Mucosa of descending colon (tissue), 3 donors: ENCODE measurements around the gene ZBTB7C. TPM values are rescaled to one million over a fixed set of nuclear protein-coding genes. Genes with fewer than 3 reads are reported as not detected.

Experiments used
- ATAC-seq: fragments of 200-7000 bp; cut with Tn5 transposase; one replicate; pipeline ENCODE4 v1.9.1; 2020; ENCODE audit warnings: mild to moderate bottlenecking, moderate library complexity
- DNase-seq, 3 donors: peaks; one replicate each; pipeline ENCODE4 v3.0.0-alpha.2; 2020
- H3K36me3 ChIP-seq: fragments of 200-600 bp; one replicate; pipeline ENCODE4 v1.8.0; 2021; ENCODE audit warnings: low read depth, mild to moderate bottlenecking
- H3K4me1 ChIP-seq: fragments of 200-600 bp; one replicate; pipeline ENCODE4 v1.8.0; 2021; ENCODE audit warnings: low read depth, mild to moderate bottlenecking
- H3K4me3 ChIP-seq: fragments of 200-600 bp; one replicate; pipeline ENCODE4 v1.8.0; 2021; ENCODE audit warnings: mild to moderate bottlenecking
- H3K9me3 ChIP-seq: fragments of 200-600 bp; one replicate; pipeline ENCODE4 v1.8.0; 2021; ENCODE audit warnings: mild to moderate bottlenecking
- intact Hi-C, 2 donors: fragments of 100-400 bp; cut with DNase I in 1 of 2; cut with micrococcal nuclease in 1 of 2; formaldehyde crosslinking; loops; one replicate each; pipeline versions ENCODE4 v1.11.0 to v1.11.1; 2022; cut with DNase I, micrococcal nuclease
- total RNA-seq, 3 donors: library from RNA; stranded (reverse); fragmentation: NEBNext Ultra II Directional in 2 of 3; extraction: Animal tissue kit (Norgen Biotek cat#: 25700) in 2 of 3; gene quantifications; one replicate each; pipeline versions ENCODE4 v1.2.1 to v1.2.4, GENCODE V29; 2021 to 2023
- TF ChIP-seq, protein P1 (sequence below): fragments of 200-600 bp; IDR thresholded peaks from one replicate; pipeline ENCODE4 v1.8.0; 2022; ENCODE audit warnings: antibody characterized with exemption, mild to moderate bottlenecking
- donor health status: DM: no; HTN: no; CAD: no; lungs with moderate emphysema.
- donor health status: DM: no; HTN: no; CAD: no.
- donor health status: DM: no; HTN: yes; CAD: no.

ZBTB7C gene
- total RNA-seq, 3 donors from 2014 or later: 20.8 to 56.6 (median 38.2) TPM

DNA sequence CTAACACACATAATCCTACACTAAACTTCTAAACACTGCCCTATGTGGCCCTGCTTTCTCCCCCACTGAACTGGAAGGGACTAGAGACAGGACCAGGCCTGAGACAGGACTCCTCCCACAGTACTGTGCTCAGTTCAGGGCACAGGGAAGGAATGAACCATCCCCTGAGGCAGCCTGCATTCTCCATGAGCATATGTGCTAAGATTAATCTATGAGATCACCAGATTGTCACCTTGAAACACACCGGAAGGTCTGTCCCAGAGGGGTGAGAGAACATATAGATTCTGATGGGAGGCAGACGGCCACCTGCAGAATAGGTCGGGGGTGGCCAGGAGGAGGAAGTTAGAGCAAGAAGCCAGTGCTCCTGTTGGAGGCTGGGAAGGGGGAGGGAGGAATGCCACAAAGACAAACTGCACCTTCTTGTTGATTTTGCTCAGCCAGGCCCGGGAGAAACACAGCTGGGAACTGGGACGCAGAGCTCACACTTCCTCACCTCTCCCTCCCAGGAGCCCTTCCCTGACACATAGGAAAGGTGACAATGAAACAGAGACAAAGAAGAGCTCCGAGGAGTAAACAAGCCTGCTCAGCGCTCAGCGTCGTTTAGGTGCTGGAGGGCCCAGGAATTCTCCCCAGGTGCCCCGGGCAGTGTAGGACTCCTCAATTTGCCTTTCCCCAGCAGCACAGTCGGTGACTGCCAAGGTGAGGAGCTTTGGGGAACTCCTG lies 52.1 kb downstream of the ZBTB7C start:
- ATAC-seq (peak; percentile 56), DNase-seq (peak in 1 of 3 donors; percentile 18)
- Histone ChIP-seq H3K36me3 (no peaks in the 10 kb centered on the region), H3K4me1 (no peaks in the 10 kb centered on the region), H3K4me3 (no peak overlapping the region), H3K9me3 (no peaks in the 10 kb centered on the region)
- intact Hi-C loops: no loop called here
- TF ChIP-seq, protein P1, sequence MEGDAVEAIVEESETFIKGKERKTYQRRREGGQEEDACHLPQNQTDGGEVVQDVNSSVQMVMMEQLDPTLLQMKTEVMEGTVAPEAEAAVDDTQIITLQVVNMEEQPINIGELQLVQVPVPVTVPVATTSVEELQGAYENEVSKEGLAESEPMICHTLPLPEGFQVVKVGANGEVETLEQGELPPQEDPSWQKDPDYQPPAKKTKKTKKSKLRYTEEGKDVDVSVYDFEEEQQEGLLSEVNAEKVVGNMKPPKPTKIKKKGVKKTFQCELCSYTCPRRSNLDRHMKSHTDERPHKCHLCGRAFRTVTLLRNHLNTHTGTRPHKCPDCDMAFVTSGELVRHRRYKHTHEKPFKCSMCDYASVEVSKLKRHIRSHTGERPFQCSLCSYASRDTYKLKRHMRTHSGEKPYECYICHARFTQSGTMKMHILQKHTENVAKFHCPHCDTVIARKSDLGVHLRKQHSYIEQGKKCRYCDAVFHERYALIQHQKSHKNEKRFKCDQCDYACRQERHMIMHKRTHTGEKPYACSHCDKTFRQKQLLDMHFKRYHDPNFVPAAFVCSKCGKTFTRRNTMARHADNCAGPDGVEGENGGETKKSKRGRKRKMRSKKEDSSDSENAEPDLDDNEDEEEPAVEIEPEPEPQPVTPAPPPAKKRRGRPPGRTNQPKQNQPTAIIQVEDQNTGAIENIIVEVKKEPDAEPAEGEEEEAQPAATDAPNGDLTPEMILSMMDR: no peak

DNA sequence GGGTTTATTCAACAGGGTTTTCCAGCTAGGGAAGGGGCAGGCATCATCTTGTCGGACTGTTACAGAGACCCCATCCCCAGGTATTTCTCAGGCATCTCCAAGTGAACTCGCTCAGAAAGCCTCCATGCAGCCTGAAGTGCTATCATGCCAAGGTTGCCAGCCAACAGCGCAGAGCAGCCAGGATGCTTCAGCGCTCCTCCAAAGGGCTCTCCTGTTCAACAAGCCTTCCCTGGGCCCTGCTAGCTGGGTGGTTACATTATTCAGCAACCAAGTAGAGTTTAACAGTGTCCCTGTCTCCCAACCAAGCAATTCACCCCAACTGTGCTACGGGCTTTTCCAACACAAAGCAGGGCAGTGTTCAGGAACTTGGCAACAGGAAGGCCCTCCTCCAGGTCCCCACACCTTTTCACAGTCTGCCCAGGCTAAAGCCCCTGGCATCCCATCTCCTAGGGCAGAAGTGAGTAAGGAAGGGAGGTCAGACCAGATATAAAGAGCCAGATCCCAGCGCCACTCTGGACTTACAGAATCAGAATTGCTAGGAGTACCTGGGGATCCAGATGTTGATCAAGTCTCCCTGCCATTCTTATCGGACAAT lies 52.9 kb downstream of the ZBTB7C start:
- intact Hi-C loops: no loop called here
- DNase-seq (no peak), ATAC-seq (no peak)
- Histone ChIP-seq H3K4me3 (no peak overlapping the region), H3K36me3 (no peaks in the 10 kb centered on the region), H3K4me1 (no peaks in the 10 kb centered on the region), H3K9me3 (no peaks in the 10 kb centered on the region)
- TF ChIP-seq, protein P1: no peak

DNA sequence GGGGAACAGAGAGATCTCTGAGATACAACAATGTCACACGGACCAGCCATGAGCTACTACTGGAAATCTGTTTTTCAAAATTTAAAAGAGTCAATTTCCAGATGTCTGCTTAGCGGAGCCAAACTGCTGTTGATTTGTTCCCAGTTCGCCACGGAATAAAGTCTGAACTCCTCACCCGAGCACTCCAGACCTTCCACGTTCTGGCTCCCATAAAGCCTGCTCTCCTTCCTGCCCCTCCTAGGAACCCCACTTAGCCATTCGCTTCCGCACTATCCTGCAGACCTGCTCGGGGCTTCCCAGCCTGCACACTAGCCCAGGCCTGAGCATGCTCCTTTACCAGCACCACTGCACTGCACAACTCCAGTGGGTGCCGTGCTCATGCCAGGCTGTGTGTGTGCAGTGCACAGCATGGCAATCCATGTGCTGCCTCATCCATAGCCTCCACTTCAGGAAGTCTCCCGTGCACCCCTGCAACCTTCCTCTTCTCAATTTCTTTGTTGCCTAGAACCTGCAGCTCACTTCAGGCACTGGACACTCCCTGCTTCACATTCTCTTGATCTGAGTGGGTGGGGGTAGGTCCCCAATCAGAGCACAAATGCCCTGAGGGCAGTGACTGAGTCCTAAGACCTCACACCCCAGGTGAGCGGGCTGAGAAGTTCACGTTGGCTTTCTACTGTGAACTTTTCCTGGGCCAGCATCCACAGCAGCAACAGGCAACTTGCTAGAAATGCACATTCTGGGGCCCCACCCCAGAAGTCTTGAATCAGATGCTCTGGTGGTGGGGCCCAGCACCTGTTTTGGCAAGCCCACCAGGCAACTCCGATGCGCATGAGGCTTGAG lies 53.7 kb downstream of the ZBTB7C start:
- intact Hi-C loops: no loop called here
- TF ChIP-seq, protein P1: no peak
- ATAC-seq (no peak), DNase-seq (no peak)
- H3K4me3 ChIP-seq: no peak overlapping the region
- no peaks in the 10 kb centered on the region for H3K9me3 ChIP-seq
- H3K4me1 ChIP-seq: no peaks in the 10 kb centered on the region
- H3K36me3 ChIP-seq: no peaks in the 10 kb centered on the region

DNA sequence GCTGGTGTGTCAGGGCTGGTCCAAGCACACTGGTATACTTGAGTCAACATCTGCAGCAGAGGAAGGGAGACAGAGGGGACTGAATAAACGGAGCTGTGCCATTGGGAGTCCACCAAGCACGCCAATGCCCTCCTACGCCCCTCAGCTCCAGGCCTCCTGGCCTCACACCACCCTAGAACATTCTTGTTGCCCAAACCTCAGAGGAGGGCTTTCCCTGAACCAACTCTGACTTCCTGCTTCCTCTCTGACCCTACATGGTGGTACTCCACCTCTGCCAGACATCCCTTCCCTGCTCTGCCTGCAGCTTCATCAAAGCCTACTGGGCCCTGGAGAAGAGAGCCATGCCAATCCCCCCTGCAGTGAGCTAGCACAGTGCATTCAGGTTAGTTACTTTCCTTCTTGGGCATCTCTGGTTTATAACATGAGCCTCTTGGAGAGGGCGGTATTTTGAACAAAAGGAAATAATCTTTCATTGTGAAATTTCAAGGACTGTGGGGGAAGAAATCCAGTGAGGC lies 54.4 kb downstream of the ZBTB7C start:
- TF ChIP-seq, protein P1: no peak
- no peak for ATAC-seq
- Histone ChIP-seq H3K4me1 (no peaks in the 10 kb centered on the region), H3K4me3 (no peak overlapping the region), H3K36me3 (no peaks in the 10 kb centered on the region), H3K9me3 (no peaks in the 10 kb centered on the region)
- DNase-seq: no peak
- intact Hi-C loops: no loop called here

DNA sequence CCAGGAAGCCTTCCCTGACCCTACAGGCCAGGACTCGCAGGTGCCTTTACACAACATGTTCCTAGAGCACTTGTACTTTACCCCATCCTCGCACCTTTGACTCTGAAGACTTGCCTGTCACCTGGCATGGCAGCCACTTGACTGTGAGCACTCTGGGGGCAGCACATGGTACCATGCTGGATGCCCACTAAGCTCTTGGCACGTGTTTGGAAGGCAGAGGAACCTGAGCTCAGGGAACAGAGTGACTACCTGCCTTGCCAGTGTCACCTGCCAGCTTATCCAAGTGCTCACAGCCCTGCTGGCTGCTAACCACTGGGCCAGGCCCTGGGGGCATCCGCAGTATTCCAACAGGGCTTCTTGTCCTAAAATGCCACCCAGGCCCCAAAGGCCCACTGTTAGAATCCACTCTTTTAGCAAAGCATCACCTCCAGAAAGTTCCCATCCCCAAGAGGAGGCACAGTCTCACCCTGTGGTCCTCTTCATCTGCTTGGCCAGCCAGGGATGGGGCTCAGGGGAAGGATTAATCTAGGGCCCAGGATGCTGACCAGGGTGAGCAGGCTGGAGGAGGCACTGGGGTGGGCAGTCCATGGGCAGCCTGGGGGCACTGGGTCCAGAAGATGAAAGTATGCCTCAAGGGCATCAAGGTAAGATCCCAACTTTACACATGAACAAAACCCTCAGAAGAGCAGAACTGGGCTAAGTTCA lies 57.0 kb downstream of the ZBTB7C start:
- DNase-seq (no peak), ATAC-seq (no peak)
- Histone ChIP-seq H3K4me1 (no peaks in the 10 kb centered on the region), H3K4me3 (no peak overlapping the region), H3K9me3 (no peaks in the 10 kb centered on the region), H3K36me3 (no peaks in the 10 kb centered on the region)
- TF ChIP-seq, protein P1: no peak
- intact Hi-C loops: no loop called here
